HCT116 (cell line): ENCODE results near the gene MUC20. TPM values are rescaled to one million over a fixed set of nuclear protein-coding genes. Genes with fewer than 3 reads are reported as not detected.

ENCODE experiments used
- ATAC-seq: fragments of 200-7000 bp; cut with Tn5 transposase; 2 replicates; pipeline ENCODE4 v1.9.1; 2020; ENCODE audit warnings: mild to moderate bottlenecking, moderate library complexity
- BruUV-seq: library from RNA; stranded (reverse); fragments of 400-500 nt; replicated peaks from 2 replicates; lab custom pipeline; 2021; lab: Mats Ljungman, UMichigan
- CTCF ChIA-PET: fragments of 300-600 bp; sonication (Branson Sonifier 250); formaldehyde crosslinking; loops from one replicate; lab custom pipeline; 2021; ENCODE audit warnings: antibody characterized with exemption; lab: Charles Lee
- POLR2A ChIA-PET: fragments of 300-600, 350-600 bp; sonication (Branson Sonifier 250); formaldehyde crosslinking; loops from one replicate; lab custom pipeline; 2021; ENCODE audit warnings: antibody characterized with exemption; lab: Charles Lee
- RAD21 ChIA-PET, 2 experiments: fragments of 300-600 bp; sonication (Branson Sonifier 250); formaldehyde crosslinking; loops; one replicate each; lab custom pipeline; 2023; ENCODE audit warnings: low total read pairs in 2 of 2; ENCODE audit not compliant: uncharacterized antibody in 2 of 2, unreplicated experiment in 2 of 2, low non-redundant PET in 1 of 2; lab: Charles Lee
- DNase-seq: peaks from one replicate; pipeline ENCODE4 v3.0.0-alpha.2; 2010; ENCODE audit warnings: low read depth, low spot score
- H2AFZ ChIP-seq: fragments of 200-600 bp; shearing (Covaris generic), sonication (generic); 2 replicates; pipeline ENCODE4 v1.6.1; 2017; ENCODE audit warnings: low read depth, mixed run types, mixed read lengths, antibody characterized with exemption, low read length; ENCODE audit not compliant: poor library complexity, severe bottlenecking
- H3K27ac ChIP-seq: 2 replicates; pipeline ENCODE4 v1.5.1; 2012; ENCODE audit warnings: low read depth, low read length
- H3K27me3 ChIP-seq: fragments of 200-600 bp; sonication (generic); 2 replicates; pipeline ENCODE4 v1.6.1; 2016; ENCODE audit warnings: mixed run types, low read length, mixed read lengths; ENCODE audit not compliant: insufficient read depth
- H3K36me3 ChIP-seq, 2 experiments: fragments of 200-500 bp in 1 of 2; fragments of 200-600 bp in 1 of 2; sonication (Bioruptor generic) in 1 of 2; sonication (generic) in 1 of 2; 2 replicates each; pipeline versions ENCODE4 v1.5.1 to v1.6.1; 2014 to 2016; ENCODE audit warnings: low read length in 2 of 2, inconsistent platforms in 1 of 2, mixed read lengths in 1 of 2, mixed run types in 1 of 2; ENCODE audit not compliant: insufficient read depth in 2 of 2, control insufficient read depth in 1 of 2
- H3K4me1 ChIP-seq, 2 experiments: fragments of 200-600 bp in 1 of 2; sonication (generic) in 1 of 2; 2 replicates each; pipeline versions ENCODE4 v1.5.1 to v1.6.1; 2012 to 2017; ENCODE audit warnings: low read length in 2 of 2, inconsistent platforms in 1 of 2, mild to moderate bottlenecking in 1 of 2, mixed read lengths in 1 of 2, mixed run types in 1 of 2, moderate library complexity in 1 of 2; ENCODE audit not compliant: insufficient read depth in 2 of 2, control insufficient read depth in 1 of 2
- H3K4me2 ChIP-seq: fragments of 200-600 bp; sonication (generic); 2 replicates; pipeline ENCODE4 v1.6.1; 2017; ENCODE audit warnings: mixed run types, low read length, mixed read lengths
- H3K4me3 ChIP-seq, 2 experiments: fragments of 200-600 bp in 1 of 2; sonication (generic) in 1 of 2; replicated peaks in 1 of 2; 2 replicates each; pipeline ENCODE4 v1.5.1; 2011 to 2016; ENCODE audit warnings: low read length in 2 of 2, control low read depth in 1 of 2, low read depth in 1 of 2, mild to moderate bottlenecking in 1 of 2, mixed read lengths in 1 of 2, mixed run types in 1 of 2
- H3K79me2 ChIP-seq: fragments of 200-600 bp; sonication (generic); 2 replicates; pipeline ENCODE4 v1.6.1; 2017; ENCODE audit warnings: mild to moderate bottlenecking, mixed run types, low read length, moderate library complexity, mixed read lengths; ENCODE audit not compliant: insufficient read depth
- H3K9ac ChIP-seq: fragments of 200-600 bp; sonication (generic); 2 replicates; pipeline ENCODE4 v1.6.1; 2016; ENCODE audit warnings: low read length, mixed read lengths
- H3K9me2 ChIP-seq: fragments of 200-600 bp; sonication (generic), shearing (Covaris generic); 2 replicates; pipeline ENCODE4 v1.6.1; 2017; ENCODE audit warnings: mixed run types, mild to moderate bottlenecking, moderate library complexity; ENCODE audit not compliant: insufficient read depth
- H3K9me3 ChIP-seq, 2 experiments: fragments of 200-500 bp in 1 of 2; fragments of 200-600 bp in 1 of 2; sonication (Bioruptor generic) in 1 of 2; sonication (generic) in 1 of 2; 2 replicates each; pipeline ENCODE4 v1.6.1; 2014 to 2017; ENCODE audit warnings: low read length in 2 of 2, mixed read lengths in 2 of 2, inconsistent platforms in 1 of 2, low read depth in 1 of 2, mild to moderate bottlenecking in 1 of 2, mixed run types in 1 of 2, moderate library complexity in 1 of 2; ENCODE audit not compliant: control insufficient read depth in 1 of 2, insufficient read depth in 1 of 2
- H4K20me1 ChIP-seq: fragments of 200-600 bp; sonication (generic), shearing (Covaris generic); 2 replicates; pipeline ENCODE4 v1.6.1; 2017; ENCODE audit warnings: mixed run types, mild to moderate bottlenecking, moderate library complexity; ENCODE audit not compliant: insufficient read depth
- CBX3 ChIP-seq: IDR thresholded peaks from 2 replicates; pipeline ENCODE4 v1.6.1; 2012; ENCODE audit warnings: low read depth
- CEBPB ChIP-seq: IDR thresholded peaks from 2 replicates; pipeline ENCODE4 v1.6.1; 2012; ENCODE audit warnings: low read depth
- EGR1 ChIP-seq: IDR thresholded peaks from 2 replicates; pipeline ENCODE4 v1.6.1; 2012; ENCODE audit warnings: low read depth
- EZH2 ChIP-seq: fragments of 200-600 bp; sonication (generic); IDR thresholded peaks from 2 replicates; pipeline ENCODE4 v1.6.1; 2017; ENCODE audit warnings: antibody characterized with exemption, mixed run types
- EZH2phosphoT487 ChIP-seq: fragments of 200-600 bp; IDR thresholded peaks from 2 replicates; pipeline ENCODE4 v1.6.1; 2018; ENCODE audit warnings: antibody characterized with exemption, borderline replicate concordance
- POLR2A ChIP-seq: IDR thresholded peaks from 2 replicates; pipeline ENCODE4 v1.7.0; 2011; ENCODE audit warnings: borderline replicate concordance; ENCODE audit not compliant: insufficient read depth, insufficient read length; ENCODE audit errors: extremely low read depth
- POLR2AphosphoS5 ChIP-seq: IDR thresholded peaks from 2 replicates; pipeline ENCODE4 v1.6.1; 2011; ENCODE audit warnings: mild to moderate bottlenecking, low read depth, low read length, moderate library complexity
- SRF ChIP-seq: IDR thresholded peaks from 2 replicates; pipeline ENCODE4 v1.6.1; 2012; ENCODE audit warnings: low read depth
- intact Hi-C: fragments of 100-400 bp; cut with micrococcal nuclease; formaldehyde crosslinking; loops from 2 replicates; pipeline ENCODE4 v1.10.0; 2022
- total RNA-seq: library from RNA; stranded (reverse); gene quantifications from one replicate; pipeline ENCODE4 v1.2.1, GENCODE V29; 2021; ENCODE audit not compliant: unreplicated experiment
- TF ChIP-seq, protein P1 (sequence below): IDR thresholded peaks from 2 replicates; pipeline ENCODE4 v1.6.1; 2012
- TF ChIP-seq, protein P2 (sequence below), 3 experiments: fragments of 200-600 bp in 1 of 3; sonication (generic) in 1 of 3; IDR thresholded peaks in 2 of 3; conservative IDR thresholded peaks in 1 of 3; 2 replicates each; pipeline ENCODE4 v1.5.1; 2012 to 2017; ENCODE audit warnings: low read depth in 2 of 3, low read length in 2 of 3, antibody characterized with exemption in 1 of 3, borderline replicate concordance in 1 of 3, control low read depth in 1 of 3, mild to moderate bottlenecking in 1 of 3, mixed read lengths in 1 of 3, mixed run types in 1 of 3, moderate library complexity in 1 of 3; ENCODE audit not compliant: insufficient read depth in 1 of 3
- TF ChIP-seq, protein P3 (sequence below): IDR thresholded peaks from 2 replicates; pipeline ENCODE4 v1.6.1; 2012

The MUC20 gene
- total RNA-seq, 1 experiment from 2014 or later = 2.4 TPM

GRCh38 chr3:195746346-195746745, 25.6 kb downstream of the MUC20 start:
- CTCF ChIA-PET = no interaction called here
- intact Hi-C loops = no loop called here
- no peak overlapping the region for H3K9ac ChIP-seq

More at GRCh38 chr3:195746346-195746745, 25.6 kb downstream of the MUC20 start:
- Histone ChIP-seq H3K4me1 (peaks cover 7 to 13% of the 10 kb centered on the region in 2 experiments; a peak in 2 of 4 replicates), H3K27me3 (no peaks in the 10 kb centered on the region), H4K20me1 (no peaks in the 10 kb centered on the region), H3K9me3 (no peaks in the 10 kb centered on the region), H3K36me3 (no peaks in the 10 kb centered on the region), H3K4me2 (no peak overlapping the region), H3K9me2 (no peaks in the 10 kb centered on the region), H3K27ac (no peak overlapping the region), H3K79me2 (no peaks in the 10 kb centered on the region), H3K4me3 (no peak overlapping the region), H2AFZ (no peak overlapping the region)
- POLR2A ChIA-PET = no interaction called here
- no peak for DNase-seq
- no peak for TF ChIP-seq EGR1
- no peak for TF ChIP-seq EZH2
- TF ChIP-seq, protein P1, sequence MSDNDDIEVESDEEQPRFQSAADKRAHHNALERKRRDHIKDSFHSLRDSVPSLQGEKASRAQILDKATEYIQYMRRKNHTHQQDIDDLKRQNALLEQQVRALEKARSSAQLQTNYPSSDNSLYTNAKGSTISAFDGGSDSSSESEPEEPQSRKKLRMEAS = no peak
- TF ChIP-seq, protein P2, sequence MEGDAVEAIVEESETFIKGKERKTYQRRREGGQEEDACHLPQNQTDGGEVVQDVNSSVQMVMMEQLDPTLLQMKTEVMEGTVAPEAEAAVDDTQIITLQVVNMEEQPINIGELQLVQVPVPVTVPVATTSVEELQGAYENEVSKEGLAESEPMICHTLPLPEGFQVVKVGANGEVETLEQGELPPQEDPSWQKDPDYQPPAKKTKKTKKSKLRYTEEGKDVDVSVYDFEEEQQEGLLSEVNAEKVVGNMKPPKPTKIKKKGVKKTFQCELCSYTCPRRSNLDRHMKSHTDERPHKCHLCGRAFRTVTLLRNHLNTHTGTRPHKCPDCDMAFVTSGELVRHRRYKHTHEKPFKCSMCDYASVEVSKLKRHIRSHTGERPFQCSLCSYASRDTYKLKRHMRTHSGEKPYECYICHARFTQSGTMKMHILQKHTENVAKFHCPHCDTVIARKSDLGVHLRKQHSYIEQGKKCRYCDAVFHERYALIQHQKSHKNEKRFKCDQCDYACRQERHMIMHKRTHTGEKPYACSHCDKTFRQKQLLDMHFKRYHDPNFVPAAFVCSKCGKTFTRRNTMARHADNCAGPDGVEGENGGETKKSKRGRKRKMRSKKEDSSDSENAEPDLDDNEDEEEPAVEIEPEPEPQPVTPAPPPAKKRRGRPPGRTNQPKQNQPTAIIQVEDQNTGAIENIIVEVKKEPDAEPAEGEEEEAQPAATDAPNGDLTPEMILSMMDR (IDR thresholded peaks at IDR 0.05 in 2 of 3, conservative IDR thresholded peaks at IDR 0.05 in 1 of 3; ENCODE audit: borderline replicate concordance in 1 of 3, insufficient read depth in 1 of 3, low read depth in 2 of 3, low read length in 2 of 3) = no peak
- no peak for TF ChIP-seq POLR2AphosphoS5
- no peak for TF ChIP-seq CEBPB
- TF ChIP-seq, protein P3, sequence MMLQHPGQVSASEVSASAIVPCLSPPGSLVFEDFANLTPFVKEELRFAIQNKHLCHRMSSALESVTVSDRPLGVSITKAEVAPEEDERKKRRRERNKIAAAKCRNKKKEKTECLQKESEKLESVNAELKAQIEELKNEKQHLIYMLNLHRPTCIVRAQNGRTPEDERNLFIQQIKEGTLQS = no peak
- no peak for TF ChIP-seq SRF
- TF ChIP-seq EZH2phosphoT487 = no peak
- TF ChIP-seq CBX3 = no peak
- TF ChIP-seq POLR2A = no peak
- ATAC-seq = no peak
- BruUV-seq = no TSS peak
- RAD21 ChIA-PET = no interaction called here
